ENCODE data around the gene IFFO2. TPM values are rescaled to one million over a fixed set of nuclear protein-coding genes. Genes with fewer than 3 reads are reported as not detected.

Gene IFFO2
- total RNA-seq, 1 donor, result 37.5 TPM

DNA sequence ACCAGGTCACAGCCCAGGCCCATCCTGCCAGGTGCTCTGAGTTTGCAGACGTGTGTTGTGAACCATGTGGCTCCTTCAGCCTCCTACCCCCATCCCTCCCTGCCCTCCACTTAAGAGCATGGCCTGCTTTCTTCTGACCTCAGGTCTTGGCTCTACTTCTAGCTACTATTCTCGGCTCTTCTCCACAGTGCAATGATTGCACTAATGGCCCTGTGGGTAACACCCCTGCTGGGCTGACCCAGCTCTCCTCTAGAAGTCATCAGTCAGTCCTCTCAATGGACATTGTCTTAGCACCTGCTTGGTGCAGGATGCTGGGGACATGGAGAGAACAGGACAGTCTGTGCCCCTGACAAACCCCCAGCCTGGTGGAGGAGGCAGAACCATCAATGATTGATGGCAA, 22.2 kb upstream of the IFFO2 start:
- H3K9me3 ChIP-seq (ENCODE audit: low read depth, low read length), result no peaks in the 10 kb centered on the region
- H3K4me3 ChIP-seq (ENCODE audit: low read length), result no peak overlapping the region
- no peaks in the 10 kb centered on the region for H3K4me1 ChIP-seq (ENCODE audit: insufficient read depth, low read length)
- H3K27me3 ChIP-seq (ENCODE audit: insufficient read depth, low read length), result peaks cover 5% of the 10 kb centered on the region

GRCh38 chr1:18977428-18977827, 21.0 kb upstream of the IFFO2 start:
- peaks cover 8% of the 10 kb centered on the region for H3K4me1 ChIP-seq (ENCODE audit: insufficient read depth, low read length)
- no peaks in the 10 kb centered on the region for H3K9me3 ChIP-seq (ENCODE audit: low read depth, low read length)
- H3K27me3 ChIP-seq (ENCODE audit: insufficient read depth, low read length), result peaks cover 3% of the 10 kb centered on the region
- no peak overlapping the region for H3K4me3 ChIP-seq (ENCODE audit: low read length)

DNA sequence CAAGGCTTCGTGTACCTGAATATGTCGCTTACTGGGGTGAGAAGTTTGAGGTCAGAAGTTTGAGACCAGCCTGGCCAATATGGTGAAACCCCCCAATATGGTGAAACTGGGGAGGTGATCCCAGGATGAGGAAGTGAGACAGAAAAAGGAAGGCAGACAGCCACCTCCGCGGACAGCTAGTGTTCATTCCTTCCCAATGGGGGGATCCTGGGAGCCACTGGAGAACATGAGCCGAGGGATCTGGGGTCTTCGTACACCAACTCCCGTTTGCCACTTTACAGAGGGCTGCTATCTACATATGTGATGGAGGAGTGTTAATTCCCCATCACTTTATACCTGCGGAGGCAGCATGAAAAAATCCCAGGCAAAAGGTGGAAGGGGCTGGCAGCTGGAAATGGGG, 19.6 kb upstream of the IFFO2 start:
- H3K4me1 ChIP-seq (ENCODE audit: insufficient read depth, low read length), result peaks cover 9% of the 10 kb centered on the region
- no peaks in the 10 kb centered on the region for H3K9me3 ChIP-seq (ENCODE audit: low read depth, low read length)
- no peaks in the 10 kb centered on the region for H3K27me3 ChIP-seq (ENCODE audit: insufficient read depth, low read length)
- no peak overlapping the region for H3K4me3 ChIP-seq (ENCODE audit: low read length)

- no peaks in the 10 kb centered on the region for H3K9me3 ChIP-seq (ENCODE audit: low read depth, low read length)
- no peak overlapping the region for H3K4me3 ChIP-seq (ENCODE audit: low read length)
- H3K4me1 ChIP-seq (ENCODE audit: insufficient read depth, low read length), result peaks cover 9% of the 10 kb centered on the region
- no peaks in the 10 kb centered on the region for H3K27me3 ChIP-seq (ENCODE audit: insufficient read depth, low read length)
Measured at GRCh38 chr1:18974606-18975005, 18.1 kb upstream of the IFFO2 start.

DNA sequence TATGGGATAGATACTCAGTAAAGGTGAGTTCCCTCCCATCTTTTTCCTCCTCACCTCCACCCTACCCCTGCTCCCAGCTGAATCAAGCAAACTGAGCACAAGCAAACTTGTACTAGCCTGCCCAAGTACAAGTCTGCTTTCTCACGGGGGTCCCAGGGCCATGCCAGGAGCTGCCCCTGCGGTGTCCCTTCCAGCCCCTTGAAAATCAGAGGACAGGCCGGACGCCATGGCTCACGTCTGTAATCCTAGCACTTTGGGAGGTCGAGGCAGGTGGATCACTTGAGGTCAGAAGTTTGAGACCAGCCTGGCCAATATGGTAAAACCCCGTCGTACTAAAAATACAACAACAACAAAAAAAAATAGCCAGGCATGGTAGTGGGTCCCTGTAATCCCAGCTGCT, 17.5 kb upstream of the IFFO2 start:
- Histone ChIP-seq H3K9me3 (ENCODE audit: low read depth, low read length) (no peaks in the 10 kb centered on the region), H3K4me1 (ENCODE audit: insufficient read depth, low read length) (peaks cover 9% of the 10 kb centered on the region), H3K27me3 (ENCODE audit: insufficient read depth, low read length) (no peaks in the 10 kb centered on the region), H3K4me3 (ENCODE audit: low read length) (no peak overlapping the region)

GRCh38 chr1:18973446-18973955, 17.0 kb upstream of the IFFO2 start:
- Histone ChIP-seq H3K4me3 (ENCODE audit: low read length) (no peak overlapping the region), H3K4me1 (ENCODE audit: insufficient read depth, low read length) (peaks cover 9% of the 10 kb centered on the region), H3K27me3 (ENCODE audit: insufficient read depth, low read length) (no peaks in the 10 kb centered on the region), H3K9me3 (ENCODE audit: low read depth, low read length) (no peaks in the 10 kb centered on the region)

GRCh38 chr1:18972991-18973390, 16.5 kb upstream of the IFFO2 start:
- Histone ChIP-seq H3K4me1 (ENCODE audit: insufficient read depth, low read length) (peaks cover 9% of the 10 kb centered on the region), H3K27me3 (ENCODE audit: insufficient read depth, low read length) (no peaks in the 10 kb centered on the region), H3K4me3 (ENCODE audit: low read length) (no peak overlapping the region), H3K9me3 (ENCODE audit: low read depth, low read length) (no peaks in the 10 kb centered on the region)

DNA sequence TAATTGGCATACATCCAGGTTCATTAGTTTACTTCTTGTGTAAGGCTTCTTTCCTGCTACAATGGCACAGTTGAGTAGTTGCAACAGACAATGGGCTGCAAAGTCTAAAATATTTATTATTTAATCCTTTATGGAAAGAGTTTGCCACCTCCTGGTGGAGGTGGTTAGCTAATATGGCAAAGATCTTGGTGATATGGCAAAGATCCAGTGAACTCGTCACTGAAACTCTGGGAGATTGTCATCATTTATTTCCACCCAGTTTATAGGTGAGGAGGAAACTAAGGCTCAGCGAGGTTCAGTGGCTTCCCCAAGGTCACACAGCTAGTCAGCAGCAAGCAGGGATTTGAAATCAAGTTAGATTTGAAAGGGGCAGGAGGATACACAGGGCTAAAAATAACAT, 16.1 kb upstream of the IFFO2 start:
- no peaks in the 10 kb centered on the region for H3K27me3 ChIP-seq (ENCODE audit: insufficient read depth, low read length)
- H3K9me3 ChIP-seq (ENCODE audit: low read depth, low read length), result no peaks in the 10 kb centered on the region
- peaks cover 9% of the 10 kb centered on the region for H3K4me1 ChIP-seq (ENCODE audit: insufficient read depth, low read length)
- no peak overlapping the region for H3K4me3 ChIP-seq (ENCODE audit: low read length)

DNA sequence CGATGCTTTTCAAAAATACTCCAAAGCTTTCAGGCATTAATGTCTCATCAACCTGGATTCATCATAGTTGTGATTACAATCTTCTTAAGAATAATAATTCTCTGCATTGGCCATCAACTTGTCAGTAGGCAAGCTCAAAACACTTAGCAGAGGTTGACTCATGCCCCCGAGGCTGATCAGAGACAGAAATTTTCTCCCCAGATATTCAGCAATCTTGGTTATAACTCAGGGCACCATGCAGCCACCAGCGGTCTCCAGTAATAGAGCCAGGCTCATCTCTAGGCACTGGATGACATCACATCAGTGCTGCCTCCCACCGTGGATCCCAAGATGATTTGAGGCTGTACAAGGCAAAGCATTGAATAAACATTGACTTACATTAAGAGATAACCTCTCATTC, 14.3 kb upstream of the IFFO2 start:
- H3K4me3 ChIP-seq (ENCODE audit: low read length), result no peak overlapping the region
- peaks cover 9% of the 10 kb centered on the region for H3K4me1 ChIP-seq (ENCODE audit: insufficient read depth, low read length)

DNA sequence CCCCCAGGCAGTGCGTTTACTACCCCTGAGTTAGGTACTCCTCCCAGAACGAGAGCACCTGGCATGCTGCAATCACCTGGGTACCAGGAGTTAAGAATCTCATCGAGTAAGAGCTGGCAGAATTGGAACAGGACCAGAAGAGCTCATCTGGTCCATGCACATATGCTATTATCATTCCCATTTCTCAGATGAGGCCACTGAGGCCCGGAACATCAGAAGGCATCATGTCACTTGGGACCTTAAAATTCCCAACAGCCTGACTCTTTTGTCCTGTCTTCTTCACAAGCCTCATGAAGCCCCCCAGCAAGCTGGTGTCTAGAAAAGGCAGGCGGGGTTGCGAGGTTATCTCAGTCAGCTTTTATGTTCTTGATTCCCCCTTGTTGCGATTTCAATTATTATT, 13.9 kb upstream of the IFFO2 start:
- no peak overlapping the region for H3K4me3 ChIP-seq (ENCODE audit: low read length)
- H3K4me1 ChIP-seq (ENCODE audit: insufficient read depth, low read length), result peaks cover 9% of the 10 kb centered on the region
- no peaks in the 10 kb centered on the region for H3K9me3 ChIP-seq (ENCODE audit: low read depth, low read length)
- H3K27me3 ChIP-seq (ENCODE audit: insufficient read depth, low read length), result no peaks in the 10 kb centered on the region

More for the DNA sequence above, 14.3 kb upstream of the IFFO2 start:
- Histone ChIP-seq H3K27me3 (ENCODE audit: insufficient read depth, low read length) (no peaks in the 10 kb centered on the region), H3K9me3 (ENCODE audit: low read depth, low read length) (no peaks in the 10 kb centered on the region)

GRCh38 chr1:18967066-18967690, 10.7 kb upstream of the IFFO2 start:
- no peak overlapping the region for H3K4me3 ChIP-seq (ENCODE audit: low read length)
- H3K4me1 ChIP-seq (ENCODE audit: insufficient read depth, low read length), result no peaks in the 10 kb centered on the region
- H3K27me3 ChIP-seq (ENCODE audit: insufficient read depth, low read length), result no peaks in the 10 kb centered on the region
- H3K9me3 ChIP-seq (ENCODE audit: low read depth, low read length), result no peaks in the 10 kb centered on the region

- no peaks in the 10 kb centered on the region for H3K9me3 ChIP-seq (ENCODE audit: low read depth, low read length)
- H3K4me1 ChIP-seq (ENCODE audit: insufficient read depth, low read length), result no peaks in the 10 kb centered on the region
- no peaks in the 10 kb centered on the region for H3K27me3 ChIP-seq (ENCODE audit: insufficient read depth, low read length)
- H3K4me3 ChIP-seq (ENCODE audit: low read length), result no peak overlapping the region
Measured at GRCh38 chr1:18965206-18966173, 9.0 kb upstream of the IFFO2 start.

GRCh38 chr1:18963968-18964367, 7.5 kb upstream of the IFFO2 start:
- H3K9me3 ChIP-seq (ENCODE audit: low read depth, low read length), result no peaks in the 10 kb centered on the region
- no peaks in the 10 kb centered on the region for H3K4me1 ChIP-seq (ENCODE audit: insufficient read depth, low read length)
- H3K27me3 ChIP-seq (ENCODE audit: insufficient read depth, low read length), result no peaks in the 10 kb centered on the region
- no peak overlapping the region for H3K4me3 ChIP-seq (ENCODE audit: low read length)

DNA sequence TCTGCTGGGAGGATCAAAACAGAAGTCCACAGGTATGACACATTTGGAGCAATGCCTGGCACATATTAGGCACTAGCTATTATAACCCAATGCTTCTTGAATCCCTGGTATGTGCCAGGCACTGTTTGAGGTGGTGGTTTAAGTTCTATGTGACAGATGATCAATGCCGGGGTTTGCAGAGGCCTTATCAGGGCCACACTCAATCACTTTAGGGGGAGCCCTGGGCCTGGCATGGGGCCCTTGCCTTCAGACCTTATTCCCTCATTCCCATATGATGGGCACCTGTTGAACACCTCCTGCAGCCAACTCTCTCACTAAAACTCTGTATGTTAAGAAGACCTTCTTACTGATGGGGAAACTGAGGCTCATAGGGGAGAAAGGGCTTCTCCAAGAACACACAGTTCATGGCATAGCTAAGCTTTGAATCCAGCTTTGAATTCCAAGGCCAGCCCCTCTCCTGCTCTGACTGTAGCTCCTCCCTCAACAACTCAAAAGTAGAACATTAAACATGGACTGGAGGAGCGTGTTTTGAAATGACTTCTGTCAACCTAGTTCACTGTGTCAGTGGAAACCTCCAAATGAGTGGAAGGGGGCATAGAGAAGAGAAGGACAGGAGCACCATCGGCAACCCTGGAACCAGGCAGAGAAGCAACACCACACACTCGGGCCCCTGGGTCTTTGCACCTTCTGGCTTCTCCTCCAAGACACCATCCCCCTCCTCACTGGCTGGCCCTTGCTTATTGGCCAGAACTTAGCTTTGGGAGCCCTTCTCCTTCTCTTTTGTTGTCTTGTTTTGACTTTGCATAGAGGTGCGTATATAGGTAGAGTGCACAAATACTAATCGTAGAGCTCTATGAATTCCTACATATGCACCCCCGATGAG, 6.6 kb upstream of the IFFO2 start:
- Histone ChIP-seq H3K4me1 (ENCODE audit: insufficient read depth, low read length) (no peaks in the 10 kb centered on the region), H3K27me3 (ENCODE audit: insufficient read depth, low read length) (no peaks in the 10 kb centered on the region), H3K4me3 (ENCODE audit: low read length) (no peak overlapping the region), H3K9me3 (ENCODE audit: low read depth, low read length) (no peaks in the 10 kb centered on the region)
